Mesodermal cell (in vitro differentiated cells): Measurements from ENCODE around the gene PET100.

Experiments used
- H3K27ac ChIP-seq: 2 replicates; pipeline ENCODE4 v1.7.0; 2013; ENCODE audit warnings: mild to moderate bottlenecking, low read depth, low read length, moderate library complexity; ENCODE audit not compliant: severe bottlenecking
- H3K36me3 ChIP-seq: 2 replicates; pipeline ENCODE4 v1.7.1; 2013; ENCODE audit warnings: mild to moderate bottlenecking, low read length, moderate library complexity; ENCODE audit not compliant: control insufficient read depth, insufficient read depth
- H3K4me1 ChIP-seq: one replicate; pipeline ENCODE4 v1.7.1; 2013; ENCODE audit warnings: mild to moderate bottlenecking, low read length; ENCODE audit not compliant: insufficient read depth, control insufficient read depth, poor library complexity, severe bottlenecking
- H3K4me3 ChIP-seq: 2 replicates; pipeline ENCODE4 v1.7.0; 2013; ENCODE audit warnings: low read length, control low read depth, mild to moderate bottlenecking; ENCODE audit not compliant: insufficient read depth, poor library complexity, severe bottlenecking; ENCODE audit errors: extremely low read depth
- H3K9me3 ChIP-seq: 2 replicates; pipeline ENCODE4 v1.7.1; 2013; ENCODE audit warnings: mild to moderate bottlenecking, low read length, moderate library complexity; ENCODE audit not compliant: control insufficient read depth
- WGBS, 2 experiments: methylation state at CpG; one replicate each; pipeline ENCODE4 v1.1.5; 2013; ENCODE audit warnings: missing lambda C conversion rate in 2 of 2; ENCODE audit not compliant: insufficient coverage in 2 of 2; 5-methylcytosine and 5-hydroxymethylcytosine counted together

The PET100 gene

DNA sequence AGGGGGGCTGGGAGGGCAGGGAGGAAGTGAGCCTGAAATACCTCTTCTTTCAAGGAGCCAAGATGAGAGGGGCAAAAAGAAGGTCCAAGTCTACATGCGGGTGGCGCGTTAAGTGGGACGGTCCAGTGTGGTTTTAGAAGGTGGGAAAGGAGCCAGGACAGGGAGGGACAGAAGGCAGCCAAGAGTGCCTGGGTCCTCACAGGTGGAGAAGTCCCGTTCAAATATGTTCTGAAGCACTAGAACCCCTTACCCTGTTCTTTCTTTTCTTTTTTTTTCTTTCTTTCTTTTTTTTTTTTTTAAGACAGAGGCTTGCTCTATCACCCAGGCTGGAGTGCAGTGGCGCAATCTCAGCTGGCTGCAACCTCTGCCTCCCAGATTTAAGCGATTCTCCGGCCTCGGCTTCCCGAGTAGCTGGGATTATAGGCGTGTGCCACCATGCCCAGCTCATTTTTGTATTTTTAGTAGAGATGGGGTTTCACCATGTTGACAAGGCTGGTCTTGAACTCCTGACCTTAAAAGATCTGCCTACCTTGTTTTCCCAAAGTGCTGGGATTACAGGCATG is 26.6 kb upstream of the PET100 start:
- Histone ChIP-seq H3K4me3 (no peak overlapping the region), H3K36me3 (no peaks in the 10 kb centered on the region), H3K4me1 (no peaks in the 10 kb centered on the region), H3K9me3 (no peaks in the 10 kb centered on the region), H3K27ac (no peak overlapping the region)
- 89 to 91% methylated on average over 7 to 9 of the region's 11 CpGs for WGBS, 2 experiments

DNA sequence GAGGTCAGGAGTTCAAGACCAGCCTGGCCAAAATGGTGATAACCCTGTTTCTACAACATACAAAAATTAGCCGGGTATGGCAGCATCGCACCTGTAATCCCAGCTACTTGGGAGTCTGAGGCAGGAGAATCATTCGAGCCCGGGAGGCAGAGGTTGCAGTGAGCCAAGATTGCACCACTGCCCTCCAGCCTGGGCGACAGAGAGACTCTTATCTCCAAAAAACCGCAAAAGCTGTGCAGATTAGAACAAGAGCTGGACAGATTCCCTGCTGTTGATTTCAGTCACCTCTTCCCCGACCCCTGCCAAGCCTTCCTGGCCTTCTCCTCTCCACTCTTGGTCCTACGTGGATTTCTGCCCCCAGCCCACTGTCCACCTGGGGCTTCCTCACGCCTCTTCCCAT is 25.7 kb upstream of the PET100 start:
- Histone ChIP-seq H3K36me3 (no peaks in the 10 kb centered on the region), H3K4me3 (no peak overlapping the region), H3K4me1 (no peaks in the 10 kb centered on the region), H3K9me3 (no peaks in the 10 kb centered on the region), H3K27ac (no peak overlapping the region)
- 89 to 94% methylated on average over 8 to 9 of the region's 9 CpGs for WGBS, 2 experiments

DNA sequence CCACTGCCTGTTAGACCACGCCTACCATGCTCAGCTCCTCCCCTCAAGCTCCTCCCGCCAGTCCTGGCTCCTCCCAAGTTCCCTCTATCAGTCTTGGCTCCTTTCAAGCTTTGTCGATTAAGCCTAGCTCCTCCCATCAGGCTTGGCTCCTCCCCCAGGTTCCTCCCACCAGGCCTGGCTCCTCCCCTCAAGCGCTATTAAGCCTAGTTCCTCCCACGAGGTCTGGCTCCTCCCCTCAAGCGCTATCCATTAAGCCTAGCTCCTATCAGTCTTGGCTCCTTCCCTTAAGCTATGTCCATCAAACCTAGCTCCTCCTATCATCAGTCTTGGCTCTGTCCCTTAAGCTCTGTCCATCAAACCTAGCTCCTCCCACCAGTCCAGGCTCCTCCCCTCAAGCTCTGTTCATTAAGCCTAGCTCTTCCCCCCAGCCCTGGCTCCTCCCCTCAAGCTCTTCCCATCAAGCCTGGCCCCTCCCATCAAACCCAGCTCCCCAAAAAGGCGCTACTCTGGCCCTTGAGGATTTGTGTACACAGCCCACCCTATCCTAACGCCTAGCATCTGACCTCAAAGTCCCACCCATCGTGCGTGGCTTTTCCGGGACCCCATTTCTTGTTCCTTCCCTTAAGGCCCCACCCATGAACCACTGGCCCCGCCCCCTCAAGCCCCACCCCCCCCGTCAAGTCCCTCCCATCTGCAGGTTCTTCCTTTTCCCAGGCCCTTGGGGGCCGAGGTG is 23.9 kb upstream of the PET100 start:
- H3K4me3 ChIP-seq = no peak overlapping the region
- no peak overlapping the region for H3K27ac ChIP-seq
- no peaks in the 10 kb centered on the region for H3K36me3 ChIP-seq
- no peaks in the 10 kb centered on the region for H3K4me1 ChIP-seq
- WGBS, 2 experiments = 86 to 87% methylated on average over 7 to 8 of the region's 14 CpGs
- no peaks in the 10 kb centered on the region for H3K9me3 ChIP-seq

DNA sequence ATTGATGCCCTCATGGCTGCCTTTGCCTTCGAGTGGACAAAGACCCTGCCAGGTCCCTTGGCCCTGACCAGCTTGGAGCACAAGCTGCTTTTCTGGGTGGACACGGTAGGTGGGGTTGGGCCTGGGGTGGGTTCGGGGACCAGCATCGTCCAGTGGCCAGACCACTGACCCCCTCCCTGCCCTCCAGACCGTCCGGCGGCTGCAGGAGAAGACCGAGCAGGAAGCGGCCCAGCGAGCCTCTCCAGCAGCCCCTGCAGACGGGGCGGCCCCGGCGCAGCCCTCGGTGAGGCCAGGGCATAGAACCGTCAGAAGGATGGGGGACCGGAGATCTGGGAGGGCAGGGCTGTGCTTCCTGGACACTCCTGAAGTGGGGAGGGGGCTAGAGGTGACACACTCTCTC is 23.3 kb upstream of the PET100 start:
- WGBS, 2 experiments = 96 to 100% methylated on average over 7 to 16 of the region's 17 CpGs
- H3K36me3 ChIP-seq = no peaks in the 10 kb centered on the region

GRCh38 chr19:7607212-7607873 is 22.2 kb upstream of the PET100 start:
- Histone ChIP-seq H3K27ac (no peak overlapping the region), H3K9me3 (no peaks in the 10 kb centered on the region), H3K4me3 (no peak overlapping the region), H3K36me3 (no peaks in the 10 kb centered on the region), H3K4me1 (no peaks in the 10 kb centered on the region)
- 80 to 83% methylated on average over 1 to 5 of the region's 10 CpGs for WGBS, 2 experiments

More for the DNA sequence above, 23.3 kb upstream of the PET100 start:
- no peak overlapping the region for H3K27ac ChIP-seq
- H3K4me1 ChIP-seq = no peaks in the 10 kb centered on the region
- H3K4me3 ChIP-seq = no peak overlapping the region
- no peaks in the 10 kb centered on the region for H3K9me3 ChIP-seq

DNA sequence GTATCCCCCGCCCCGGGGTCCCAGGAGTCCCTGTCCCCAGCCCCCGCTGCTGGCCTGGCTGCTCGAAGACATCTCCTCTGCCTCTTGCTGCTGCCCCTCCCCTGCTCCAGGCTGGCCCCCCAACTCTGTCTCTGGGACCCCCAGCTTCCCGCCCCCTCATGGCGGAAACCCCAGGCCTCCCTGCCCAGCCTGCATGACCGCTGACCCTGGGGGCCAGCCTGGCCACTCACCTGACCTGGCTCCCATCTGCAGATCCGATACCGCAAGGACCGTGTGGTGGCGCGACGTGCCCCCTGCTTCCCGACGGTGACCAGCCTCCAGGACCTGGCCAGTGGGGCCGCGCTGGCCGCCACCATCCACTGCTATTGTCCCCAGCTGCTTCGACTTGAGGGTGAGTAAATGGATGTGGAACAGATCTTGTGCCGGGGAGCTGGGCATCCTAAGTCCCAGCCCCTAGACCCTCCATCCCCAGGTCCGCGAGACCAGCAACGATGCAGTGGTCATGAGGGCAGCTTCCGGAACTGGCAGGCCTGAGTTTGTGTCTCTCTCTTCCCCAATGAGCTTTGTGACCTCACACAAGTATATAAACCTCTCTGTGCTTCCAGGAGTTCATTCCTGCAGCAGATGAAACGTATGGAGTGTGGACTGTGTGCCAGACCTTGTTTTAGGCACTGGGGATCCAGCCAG is 21.6 kb upstream of the PET100 start:
- Histone ChIP-seq H3K27ac (no peak overlapping the region), H3K36me3 (no peaks in the 10 kb centered on the region), H3K9me3 (no peaks in the 10 kb centered on the region), H3K4me3 (no peak overlapping the region), H3K4me1 (no peaks in the 10 kb centered on the region)
- 92 to 95% methylated on average over 13 to 16 of the region's 25 CpGs for WGBS, 2 experiments

DNA sequence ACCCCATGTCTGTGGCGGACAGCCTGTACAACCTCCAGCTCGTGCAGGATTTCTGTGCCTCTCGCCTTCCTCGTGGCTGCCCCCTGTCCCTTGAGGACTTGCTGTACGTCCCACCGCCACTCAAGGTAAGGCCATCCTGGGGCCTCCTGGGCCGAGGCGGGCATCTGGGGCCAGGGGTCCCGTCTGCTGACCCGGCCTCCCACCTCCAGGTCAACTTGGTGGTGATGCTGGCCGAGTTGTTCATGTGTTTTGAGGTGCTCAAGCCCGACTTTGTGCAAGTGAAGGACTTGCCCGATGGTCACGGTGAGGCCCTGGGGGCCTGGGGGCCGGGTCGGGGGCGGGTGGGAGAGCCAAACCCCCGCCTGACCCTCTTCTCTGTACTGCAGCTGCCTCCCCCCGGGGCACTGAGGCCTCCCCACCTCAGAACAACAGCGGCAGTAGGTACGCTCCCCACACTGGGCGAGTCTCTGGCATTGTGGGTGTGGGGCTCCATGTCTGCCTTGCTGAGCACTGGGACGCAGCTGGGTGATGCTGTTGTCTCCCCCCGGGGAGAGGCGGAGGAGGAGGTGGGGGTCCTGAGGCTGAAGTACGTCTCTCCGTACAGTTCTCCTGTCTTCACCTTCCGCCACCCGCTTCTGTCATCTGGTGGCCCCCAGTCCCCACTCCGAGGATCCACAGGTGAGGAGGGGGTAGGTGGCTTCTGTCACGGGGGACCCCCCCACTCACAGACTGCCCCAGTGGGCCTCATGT is 18.9 kb upstream of the PET100 start:
- Histone ChIP-seq H3K9me3 (no peaks in the 10 kb centered on the region), H3K27ac (no peak overlapping the region), H3K36me3 (no peaks in the 10 kb centered on the region), H3K4me1 (no peaks in the 10 kb centered on the region), H3K4me3 (no peak overlapping the region)
- WGBS, 2 experiments = 84 to 94% methylated on average over 11 to 23 of the region's 31 CpGs

DNA sequence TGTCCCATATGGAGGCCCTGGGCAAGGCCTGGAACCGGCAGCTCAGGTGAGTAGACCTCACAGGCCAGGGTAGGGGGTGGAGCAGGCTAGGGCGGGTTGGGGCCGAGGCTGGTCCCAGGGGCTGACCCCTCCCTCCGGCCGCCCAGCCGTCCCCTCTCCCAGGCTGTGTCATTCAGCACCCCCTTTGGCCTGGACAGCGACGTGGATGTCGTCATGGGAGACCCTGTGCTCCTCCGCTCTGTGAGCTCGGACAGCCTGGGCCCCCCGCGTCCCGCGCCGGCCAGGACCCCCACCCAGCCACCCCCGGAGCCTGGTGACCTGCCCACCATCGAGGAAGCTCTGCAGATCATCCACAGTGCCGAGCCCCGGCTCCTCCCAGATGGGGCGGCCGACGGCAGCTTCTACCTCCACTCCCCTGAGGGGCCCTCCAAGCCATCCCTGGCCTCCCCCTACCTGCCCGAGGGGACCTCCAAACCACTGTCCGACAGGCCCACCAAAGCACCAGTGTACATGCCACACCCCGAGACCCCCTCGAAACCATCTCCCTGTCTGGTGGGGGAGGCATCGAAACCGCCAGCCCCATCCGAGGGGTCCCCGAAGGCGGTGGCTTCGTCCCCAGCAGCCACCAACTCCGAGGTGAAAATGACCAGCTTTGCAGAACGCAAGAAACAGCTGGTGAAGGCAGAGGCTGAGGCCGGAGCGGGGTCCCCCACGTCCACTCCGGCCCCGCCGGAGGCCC is 17.9 kb upstream of the PET100 start:
- H3K27ac ChIP-seq = no peak overlapping the region
- H3K36me3 ChIP-seq = no peaks in the 10 kb centered on the region
- WGBS, 2 experiments = 88 to 95% methylated on average over 33 to 39 of the region's 41 CpGs
- H3K4me1 ChIP-seq = no peaks in the 10 kb centered on the region
- no peak overlapping the region for H3K4me3 ChIP-seq
- no peaks in the 10 kb centered on the region for H3K9me3 ChIP-seq

GRCh38 chr19:7612282-7613274 is 17.0 kb upstream of the PET100 start:
- 91 to 95% methylated on average over 60 to 75 of the region's 81 CpGs for WGBS, 2 experiments
- no peak overlapping the region for H3K4me3 ChIP-seq
- no peaks in the 10 kb centered on the region for H3K36me3 ChIP-seq
- H3K4me1 ChIP-seq = no peaks in the 10 kb centered on the region
- H3K27ac ChIP-seq = no peak overlapping the region
- H3K9me3 ChIP-seq = no peaks in the 10 kb centered on the region
